GM12872 (cell line): Measurements from ENCODE around the gene NIM1K.

ENCODE experiments used
- CTCF ChIP-seq: IDR thresholded peaks from 3 replicates; pipeline ENCODE4 v1.5.1; 2011; ENCODE audit warnings: low read depth, mild to moderate bottlenecking, low read length, moderate library complexity; ENCODE audit not compliant: insufficient read depth

Gene NIM1K

GRCh38 chr5:43192558-43193180, 644 bp downstream of the NIM1K start:
- no peak for TF ChIP-seq CTCF

- no peak for TF ChIP-seq CTCF
Measured at GRCh38 chr5:43193181-43193893, 1.3 kb downstream of the NIM1K start.

GRCh38 chr5:43193894-43194265, 1.9 kb downstream of the NIM1K start:
- no peak for TF ChIP-seq CTCF

- no peak for TF ChIP-seq CTCF
Measured at GRCh38 chr5:43195670-43196265, 3.7 kb downstream of the NIM1K start.

GRCh38 chr5:43197535-43197934, 5.5 kb downstream of the NIM1K start:
- TF ChIP-seq CTCF = no peak

- TF ChIP-seq CTCF = no peak
Measured at GRCh38 chr5:43202380-43202779, 10.4 kb downstream of the NIM1K start.

- no peak for TF ChIP-seq CTCF
Measured at GRCh38 chr5:43203373-43203772, 11.3 kb downstream of the NIM1K start.
